Fibroblast of lung (primary cell): ENCODE data around the gene MBOAT2.

Source experiments
- CTCF ChIP-seq, 2 donors: IDR thresholded peaks in 1 of 2; conservative IDR thresholded peaks in 1 of 2; 1 replicate in 1 of 2; 2 replicates in 1 of 2; pipeline ENCODE4 v1.5.1; 2011 to 2012; ENCODE audit warnings: low read length in 2 of 2, control low read depth in 1 of 2, inconsistent platforms in 1 of 2, low read depth in 1 of 2, mild to moderate bottlenecking in 1 of 2
- EZH2 ChIP-seq: IDR thresholded peaks from 2 replicates; pipeline ENCODE4 v1.5.1; 2012; ENCODE audit warnings: low read length, control low read depth, mild to moderate bottlenecking; ENCODE audit errors: missing control alignments

DNA sequence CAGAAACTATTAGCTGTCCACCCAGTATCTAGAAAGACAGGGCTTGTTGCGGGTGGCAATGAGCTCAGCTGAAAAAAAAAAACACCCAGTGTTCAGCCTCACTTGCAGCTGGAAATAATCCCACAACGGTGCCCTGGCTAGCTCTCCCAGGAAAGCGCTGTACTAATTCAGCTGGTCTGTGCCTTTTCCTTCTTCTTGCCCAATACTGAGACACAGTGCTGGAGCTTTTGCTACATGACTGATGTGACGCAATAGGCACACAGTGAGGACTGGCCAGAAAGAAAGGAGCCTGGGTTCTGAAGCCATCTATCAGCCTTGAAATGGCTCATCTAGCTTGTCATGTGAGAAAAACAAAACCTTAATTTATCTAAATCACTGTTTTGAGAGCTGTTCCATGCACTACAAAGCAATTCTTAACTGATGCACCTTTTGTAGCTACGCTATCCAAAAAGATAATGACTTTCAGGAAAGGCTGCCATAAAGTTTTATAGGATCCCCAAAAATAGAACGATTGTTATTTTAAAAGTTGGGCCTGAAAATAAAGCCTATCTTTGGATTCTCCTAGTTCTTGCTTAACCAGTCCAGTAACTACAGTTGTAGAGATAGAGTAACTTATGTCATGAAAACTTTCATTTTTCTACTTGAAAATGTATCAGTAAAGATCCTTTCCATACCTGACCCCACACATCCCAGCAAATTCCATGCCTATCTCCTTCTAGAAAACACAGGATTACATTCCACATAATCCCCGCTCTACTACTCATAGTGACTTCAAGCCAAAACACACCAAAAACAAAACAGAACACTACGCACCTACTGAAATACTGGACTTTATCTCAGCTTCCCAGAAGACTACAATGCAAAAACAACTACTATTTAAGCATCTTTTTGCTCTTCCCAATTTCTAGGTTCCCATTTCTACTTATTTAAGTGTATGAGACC is 181.9 kb downstream of the MBOAT2 start:
- TF ChIP-seq CTCF (conservative IDR thresholded peaks at IDR 0.05 in 1 of 2, IDR thresholded peaks at IDR 0.05 in 1 of 2; ENCODE audit: low read depth in 1 of 2, low read length in 2 of 2) = no peak
- TF ChIP-seq EZH2 = no peak
